HepG2 (cell line): ENCODE data around the gene DENND2D. TPM values are rescaled to one million over a fixed set of nuclear protein-coding genes. Genes with fewer than 3 reads are reported as not detected.

Source experiments
- ARNT2 ChIP-seq: sonication (generic); formaldehyde crosslinking; IDR thresholded peaks from 2 replicates; pipeline ENCODE4 v1.8.0; 2022; ENCODE audit warnings: mild to moderate bottlenecking, low read depth, missing genetic modification reagents, moderate library complexity
- CBX1 ChIP-seq: IDR thresholded peaks from one replicate; pipeline ENCODE4 v1.6.1; 2016; ENCODE audit warnings: antibody characterized with exemption, low read depth
- FOXK1 ChIP-seq: sonication (generic); formaldehyde crosslinking; IDR thresholded peaks from 2 replicates; pipeline ENCODE4 v1.4.0; 2020; ENCODE audit warnings: low read depth, missing genetic modification reagents, borderline replicate concordance
- GABPA ChIP-seq, 2 experiments: IDR thresholded peaks; 2 replicates each; pipeline ENCODE4 v1.6.1; 2011 to 2016; ENCODE audit warnings: low read depth in 2 of 2, low read length in 1 of 2, missing biosample characterization in 1 of 2, missing genetic modification characterization in 1 of 2
- HNF4G ChIP-seq, 2 experiments: sonication (generic) in 1 of 2; formaldehyde crosslinking in 1 of 2; IDR thresholded peaks; 2 replicates each; pipeline versions ENCODE4 v1.4.0 to v1.6.1; 2011 to 2020; ENCODE audit warnings: borderline replicate concordance in 2 of 2, low read depth in 2 of 2, mild to moderate bottlenecking in 2 of 2, low read length in 1 of 2, missing genetic modification reagents in 1 of 2, moderate library complexity in 1 of 2
- IRF2 ChIP-seq: IDR thresholded peaks from 2 replicates; pipeline ENCODE4 v1.6.1; 2018; ENCODE audit warnings: missing genetic modification reagents, missing compliant biosample characterization
- KDM1A ChIP-seq: IDR thresholded peaks from 2 replicates; pipeline ENCODE4 v1.6.1; 2016; ENCODE audit warnings: missing compliant biosample characterization
- LRRFIP1 ChIP-seq: sonication (generic); formaldehyde crosslinking; conservative IDR thresholded peaks from 2 replicates; pipeline ENCODE4 v1.4.0; 2020; ENCODE audit warnings: missing genetic modification reagents
- NR2C2 ChIP-seq: sonication (generic); formaldehyde crosslinking; IDR thresholded peaks from 2 replicates; pipeline ENCODE4 v1.4.0; 2020; ENCODE audit warnings: missing genetic modification reagents, mild to moderate bottlenecking, moderate library complexity, borderline replicate concordance
- POGK ChIP-seq: sonication (generic); formaldehyde crosslinking; conservative IDR thresholded peaks from 2 replicates; pipeline ENCODE4 v1.8.0; 2022; ENCODE audit warnings: mild to moderate bottlenecking, moderate library complexity, missing genetic modification reagents
- POGZ ChIP-seq: sonication (generic); formaldehyde crosslinking; IDR thresholded peaks from 2 replicates; pipeline ENCODE4 v1.4.0; 2020; ENCODE audit warnings: mild to moderate bottlenecking, missing genetic modification reagents
- RARG ChIP-seq: sonication (generic); formaldehyde crosslinking; IDR thresholded peaks from 2 replicates; pipeline ENCODE4 v1.4.0; 2020; ENCODE audit warnings: low read depth, mild to moderate bottlenecking, missing genetic modification reagents
- REL ChIP-seq: sonication (generic); formaldehyde crosslinking; conservative IDR thresholded peaks from 2 replicates; pipeline ENCODE4 v1.8.0; 2022; ENCODE audit warnings: mild to moderate bottlenecking, missing genetic modification reagents, moderate library complexity
- SUZ12 ChIP-seq: fragments of 150-350 bp; IDR thresholded peaks from 2 replicates; pipeline ENCODE4 v1.6.1; 2014; ENCODE audit warnings: low read depth, low read length
- TRIM24 ChIP-seq: sonication (generic); formaldehyde crosslinking; IDR thresholded peaks from 2 replicates; pipeline ENCODE4 v1.8.0; 2022; ENCODE audit warnings: mild to moderate bottlenecking, missing genetic modification reagents
- ZBTB25 ChIP-seq: IDR thresholded peaks from 2 replicates; pipeline ENCODE4 v1.6.1; 2018; ENCODE audit warnings: missing genetic modification reagents
- ZBTB44 ChIP-seq: sonication (generic); formaldehyde crosslinking; IDR thresholded peaks from 2 replicates; pipeline ENCODE4 v1.4.0; 2020; ENCODE audit warnings: missing genetic modification reagents
- ZFP41 ChIP-seq: sonication (generic); formaldehyde crosslinking; IDR thresholded peaks from 2 replicates; pipeline ENCODE4 v1.4.0; 2020; ENCODE audit warnings: mild to moderate bottlenecking, missing genetic modification reagents, borderline replicate concordance
- ZNF263 ChIP-seq: sonication (generic); formaldehyde crosslinking; IDR thresholded peaks from 2 replicates; pipeline ENCODE4 v1.4.0; 2020; ENCODE audit warnings: missing genetic modification reagents
- ZNF264 ChIP-seq: sonication (generic); formaldehyde crosslinking; IDR thresholded peaks from 2 replicates; pipeline ENCODE4 v1.4.0; 2020; ENCODE audit warnings: missing genetic modification reagents
- ZNF546 ChIP-seq: sonication (generic); formaldehyde crosslinking; conservative IDR thresholded peaks from 2 replicates; pipeline ENCODE4 v1.8.1; 2023; ENCODE audit warnings: mild to moderate bottlenecking, missing genetic modification reagents
- polyA plus RNA-seq, 8 experiments: library from polyadenylated mRNA; depleted of rRNA in 3 of 8; stranded (reverse) in 7 of 8; unstranded in 1 of 8; fragments of >200 nt; fragmentation: Illumina TruSeq in 4 of 8; extraction: Trizol in 4 of 8; gene quantifications; 2 replicates each; pipeline versions ENCODE4 v1.2.1 to v1.2.3, GENCODE V29; 2011 to 2016; ENCODE audit warnings: low read depth in 4 of 8, missing spikeins in 1 of 8, mixed read lengths in 1 of 8; ENCODE audit not compliant: insufficient read depth in 1 of 8
- total RNA-seq, 5 experiments: library from RNA; depleted of rRNA; stranded (reverse); fragments of >200 nt; fragmentation: Illumina TruSeq; extraction: Trizol; gene quantifications; 2 replicates each; pipeline ENCODE4 v1.2.3, GENCODE V29; 2016; ENCODE audit warnings: low read depth in 1 of 5

Gene DENND2D
- total and polyA plus RNA-seq, 2 of the 13 experiments (the other 11 are each of a cell fraction or from before 2014, with no cell fraction given), result 0.04 TPM; not detected in 1

GRCh38 chr1:111222308-111223125, 22.1 kb upstream of the DENND2D start (continued):
- TF ChIP-seq IRF2 (CRISPR knock-in tag), result 0 out of 2 replicates have a peak, but pooled peaks have one; percentile 38
- TF ChIP-seq RARG (CRISPR knock-in tag), result no peak
- no peak for TF ChIP-seq HNF4G (IDR thresholded peaks at IDR 0.05; ENCODE audit: borderline replicate concordance, low read depth, low read length)
- TF ChIP-seq HNF4G (CRISPR knock-in tag; IDR thresholded peaks at IDR 0.05; ENCODE audit: borderline replicate concordance, low read depth), result no peak; the same call in 1 of the 2 replicates
- TF ChIP-seq POGZ (CRISPR knock-in tag), result no peak
- no peak for TF ChIP-seq ZNF263
- TF ChIP-seq FOXK1 (CRISPR knock-in tag), result no peak
- TF ChIP-seq LRRFIP1 (CRISPR knock-in tag), result no peak
- no peak for TF ChIP-seq ZNF264 (CRISPR knock-in tag)
- TF ChIP-seq SUZ12, result no peak
- no peak for TF ChIP-seq ZFP41 (CRISPR knock-in tag)
- no peak for TF ChIP-seq TRIM24 (CRISPR knock-in tag)
- no peak for TF ChIP-seq ARNT2 (CRISPR knock-in tag)
- no peak for TF ChIP-seq ZBTB44
- TF ChIP-seq CBX1, result no peak
- TF ChIP-seq ZNF546 (CRISPR knock-in tag), result no peak
- no peak for TF ChIP-seq NR2C2
- 0 out of 2 replicates have a peak, but pooled peaks have one; percentile 33 for TF ChIP-seq POGK
- TF ChIP-seq ZBTB25, result no peak
- no peak for TF ChIP-seq GABPA (IDR thresholded peaks at IDR 0.05; ENCODE audit: low read depth, low read length)
- TF ChIP-seq GABPA (CRISPR knock-in tag; IDR thresholded peaks at IDR 0.05; ENCODE audit: low read depth), result no peak
- TF ChIP-seq REL, result no peak
- no peak for TF ChIP-seq KDM1A (CRISPR knock-in tag)
